ENCODE data around the gene TINAGL1.

TINAGL1 gene

GRCh38 chr1:31562707-31563360 is 13.5 kb upstream of the TINAGL1 start:
- DNase-seq (ENCODE audit: low read depth) = no peak
- TF ChIP-seq MAX (IDR thresholded peaks at IDR 0.05; ENCODE audit: low read depth, low read length) (no peak), POLR2A (IDR thresholded peaks at IDR 0.05; ENCODE audit: extremely low read depth, insufficient read length) (no peak), CTCF (IDR thresholded peaks at IDR 0.05; ENCODE audit: low read depth, low read length) (no peak), MYC (IDR thresholded peaks at IDR 0.05; ENCODE audit: low read depth, low read length) (no peak)
- no peak overlapping the region for H3K4me3 ChIP-seq (ENCODE audit: low read depth, low read length)

- no peak overlapping the region for H3K4me3 ChIP-seq (ENCODE audit: low read depth, low read length)
- no peak for DNase-seq (ENCODE audit: low read depth)
- no peak for TF ChIP-seq MAX (IDR thresholded peaks at IDR 0.05; ENCODE audit: low read depth, low read length)
- TF ChIP-seq POLR2A (IDR thresholded peaks at IDR 0.05; ENCODE audit: extremely low read depth, insufficient read length) = no peak
- TF ChIP-seq MYC (IDR thresholded peaks at IDR 0.05; ENCODE audit: low read depth, low read length) = no peak
- TF ChIP-seq CTCF (IDR thresholded peaks at IDR 0.05; ENCODE audit: low read depth, low read length) = no peak
Measured at GRCh38 chr1:31564606-31564989, 11.7 kb upstream of the TINAGL1 start.

- no peak overlapping the region for H3K4me3 ChIP-seq (ENCODE audit: low read depth, low read length)
- TF ChIP-seq POLR2A (IDR thresholded peaks at IDR 0.05; ENCODE audit: extremely low read depth, insufficient read length) (no peak), MYC (IDR thresholded peaks at IDR 0.05; ENCODE audit: low read depth, low read length) (no peak)
- no peak for DNase-seq (ENCODE audit: low read depth)
Measured at GRCh38 chr1:31567956-31568570, 8.3 kb upstream of the TINAGL1 start.

GRCh38 chr1:31568895-31569595 is 7.3 kb upstream of the TINAGL1 start:
- no peak for TF ChIP-seq MYC (IDR thresholded peaks at IDR 0.05; ENCODE audit: low read depth, low read length)
- no peak for TF ChIP-seq CTCF (IDR thresholded peaks at IDR 0.05; ENCODE audit: low read depth, low read length)
- no peak for TF ChIP-seq MAX (IDR thresholded peaks at IDR 0.05; ENCODE audit: low read depth, low read length)
- TF ChIP-seq POLR2A (IDR thresholded peaks at IDR 0.05; ENCODE audit: extremely low read depth, insufficient read length) = no peak
- no peak overlapping the region for H3K4me3 ChIP-seq (ENCODE audit: low read depth, low read length)

GRCh38 chr1:31569596-31570173 is 6.6 kb upstream of the TINAGL1 start:
- TF ChIP-seq MYC (IDR thresholded peaks at IDR 0.05; ENCODE audit: low read depth, low read length) (no peak), CTCF (IDR thresholded peaks at IDR 0.05; ENCODE audit: low read depth, low read length) (no peak), POLR2A (IDR thresholded peaks at IDR 0.05; ENCODE audit: extremely low read depth, insufficient read length) (no peak), MAX (IDR thresholded peaks at IDR 0.05; ENCODE audit: low read depth, low read length) (no peak)
- H3K4me3 ChIP-seq (ENCODE audit: low read depth, low read length) = no peak overlapping the region
- no peak for DNase-seq (ENCODE audit: low read depth)

More at GRCh38 chr1:31568895-31569595, 7.3 kb upstream of the TINAGL1 start:
- no peak for DNase-seq (ENCODE audit: low read depth)

GRCh38 chr1:31570228-31570627 is 6.1 kb upstream of the TINAGL1 start:
- no peak for TF ChIP-seq MAX (IDR thresholded peaks at IDR 0.05; ENCODE audit: low read depth, low read length)
- TF ChIP-seq POLR2A (IDR thresholded peaks at IDR 0.05; ENCODE audit: extremely low read depth, insufficient read length) = no peak
- TF ChIP-seq CTCF (IDR thresholded peaks at IDR 0.05; ENCODE audit: low read depth, low read length) = no peak
- TF ChIP-seq MYC (IDR thresholded peaks at IDR 0.05; ENCODE audit: low read depth, low read length) = no peak
- DNase-seq (ENCODE audit: low read depth) = no peak
- no peak overlapping the region for H3K4me3 ChIP-seq (ENCODE audit: low read depth, low read length)
